Hematopoietic multipotent progenitor cell treated with erythropoietin and hydrocortisone succinate and interleukin-3 and kit ligand, for 15 days (in vitro differentiated cells): Measurements from ENCODE around the gene CAVIN1.
"Not testable (repeated sequence)": the region's sequence is repeated elsewhere in the genome, so short reads cannot be mapped to it uniquely, and the experiment has no call there.

Experiments used
- DNase-seq: peaks from one replicate; pipeline ENCODE4 v3.0.0-alpha.2; 2015; ENCODE audit warnings: low spot score

Gene CAVIN1

GRCh38 chr17:42378359-42378958 is 44.6 kb downstream of the CAVIN1 start:
- no peak for DNase-seq

GRCh38 chr17:42373896-42374295 is 49.2 kb downstream of the CAVIN1 start:
- no peak for DNase-seq

- no peak for DNase-seq
Observed at GRCh38 chr17:42372142-42372541, 50.9 kb downstream of the CAVIN1 start.

GRCh38 chr17:42368797-42369561 is 54.1 kb downstream of the CAVIN1 start:
- not testable (repeated sequence) for DNase-seq

- DNase-seq, result not testable (repeated sequence)
Observed at GRCh38 chr17:42368310-42368709, 54.7 kb downstream of the CAVIN1 start.

- DNase-seq, result not testable (repeated sequence)
Observed at GRCh38 chr17:42366176-42367023, 56.7 kb downstream of the CAVIN1 start.

- no peak for DNase-seq
Observed at GRCh38 chr17:42365136-42365535, 57.9 kb downstream of the CAVIN1 start.

GRCh38 chr17:42363767-42364585 is 59.1 kb downstream of the CAVIN1 start:
- DNase-seq, result no peak

- DNase-seq, result no peak
Observed at GRCh38 chr17:42363231-42363630, 59.8 kb downstream of the CAVIN1 start.

GRCh38 chr17:42362245-42362961 is 60.7 kb downstream of the CAVIN1 start:
- no peak for DNase-seq

- no peak for DNase-seq
Observed at GRCh38 chr17:42361781-42362186, 61.3 kb downstream of the CAVIN1 start.

- not testable (repeated sequence) for DNase-seq
Observed at GRCh38 chr17:42360388-42360787, 62.7 kb downstream of the CAVIN1 start.

GRCh38 chr17:42359133-42359532 is 63.9 kb downstream of the CAVIN1 start:
- no peak for DNase-seq

- no peak for DNase-seq
Observed at GRCh38 chr17:42358434-42358833, 64.6 kb downstream of the CAVIN1 start.

GRCh38 chr17:42354956-42355843 is 67.9 kb downstream of the CAVIN1 start:
- no peak for DNase-seq
